Measurements from ENCODE around the gene AP4E1.

Gene AP4E1

DNA sequence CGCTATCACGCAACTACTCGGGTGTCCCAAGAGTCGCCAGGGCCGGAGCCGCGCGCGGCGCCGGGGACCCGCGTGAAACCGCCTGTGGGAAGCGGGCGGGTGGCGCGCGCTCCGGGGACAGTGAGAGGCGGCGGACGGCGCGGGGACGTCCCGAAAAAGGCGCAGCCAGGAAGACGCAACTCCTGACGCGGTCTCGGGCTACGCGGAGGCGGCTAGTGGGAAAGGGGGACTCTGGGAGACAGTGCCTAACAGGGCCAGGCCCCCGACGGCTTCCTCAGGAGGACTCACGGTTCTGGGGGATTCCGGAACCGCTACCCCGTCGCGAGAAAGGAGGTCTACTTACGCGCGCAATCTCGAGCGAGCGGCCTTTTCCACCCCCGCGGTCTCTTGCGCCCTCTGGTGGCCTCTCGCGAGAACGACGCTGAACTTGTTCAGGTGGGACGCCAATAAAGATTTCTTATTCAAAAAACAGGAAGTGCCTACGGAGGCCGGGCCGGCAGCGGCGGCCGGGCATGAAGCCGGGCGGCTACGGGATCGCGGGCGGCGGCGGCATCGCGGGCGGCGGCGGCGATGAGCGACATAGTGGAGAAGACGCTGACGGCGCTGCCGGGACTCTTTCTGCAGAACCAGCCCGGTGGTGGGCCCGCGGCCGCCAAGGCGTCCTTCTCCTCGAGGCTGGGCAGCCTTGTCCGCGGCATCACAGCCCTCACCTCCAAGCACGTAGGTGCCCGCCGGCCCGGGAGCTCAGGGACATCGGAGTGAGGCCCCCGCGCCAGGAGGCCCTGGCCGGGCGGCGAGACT is at the start of gene AP4E1:
AP4E1 (plus strand) TSS at position 475 of the 801 bp plus-strand sequence; CDS start at position 571, 96 bp downstream.
- peak within 1 kb of the TSS; percentile 93 for H3K4me3 ChIP-seq (ENCODE audit: low read depth, low read length)
- TF ChIP-seq, protein P1, sequence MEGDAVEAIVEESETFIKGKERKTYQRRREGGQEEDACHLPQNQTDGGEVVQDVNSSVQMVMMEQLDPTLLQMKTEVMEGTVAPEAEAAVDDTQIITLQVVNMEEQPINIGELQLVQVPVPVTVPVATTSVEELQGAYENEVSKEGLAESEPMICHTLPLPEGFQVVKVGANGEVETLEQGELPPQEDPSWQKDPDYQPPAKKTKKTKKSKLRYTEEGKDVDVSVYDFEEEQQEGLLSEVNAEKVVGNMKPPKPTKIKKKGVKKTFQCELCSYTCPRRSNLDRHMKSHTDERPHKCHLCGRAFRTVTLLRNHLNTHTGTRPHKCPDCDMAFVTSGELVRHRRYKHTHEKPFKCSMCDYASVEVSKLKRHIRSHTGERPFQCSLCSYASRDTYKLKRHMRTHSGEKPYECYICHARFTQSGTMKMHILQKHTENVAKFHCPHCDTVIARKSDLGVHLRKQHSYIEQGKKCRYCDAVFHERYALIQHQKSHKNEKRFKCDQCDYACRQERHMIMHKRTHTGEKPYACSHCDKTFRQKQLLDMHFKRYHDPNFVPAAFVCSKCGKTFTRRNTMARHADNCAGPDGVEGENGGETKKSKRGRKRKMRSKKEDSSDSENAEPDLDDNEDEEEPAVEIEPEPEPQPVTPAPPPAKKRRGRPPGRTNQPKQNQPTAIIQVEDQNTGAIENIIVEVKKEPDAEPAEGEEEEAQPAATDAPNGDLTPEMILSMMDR (IDR thresholded peaks at IDR 0.05; ENCODE audit: low read depth, low read length) = peak; percentile 66

DNA sequence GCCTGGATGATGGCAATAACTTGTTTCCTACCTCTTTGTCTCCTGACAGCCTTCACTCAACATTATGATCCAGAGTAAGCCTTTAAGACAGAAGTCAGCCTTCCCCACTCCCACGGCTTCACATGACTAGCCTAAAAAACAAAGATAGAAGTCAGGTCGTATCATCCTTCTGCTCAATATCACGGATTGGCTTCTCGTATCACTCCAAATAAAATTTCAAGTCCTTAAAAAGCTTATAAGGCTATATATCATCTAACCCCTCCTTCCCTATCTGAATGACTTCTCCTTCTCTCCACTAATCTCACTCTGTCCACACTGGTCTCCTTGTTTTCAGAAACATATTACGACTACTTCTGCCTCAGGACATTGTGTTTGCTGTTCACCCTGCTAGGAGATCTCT is 47.7 kb upstream of the AP4E1 start:
- H3K4me3 ChIP-seq (ENCODE audit: low read depth, low read length) = no peak overlapping the region
- TF ChIP-seq, protein P1 (IDR thresholded peaks at IDR 0.05; ENCODE audit: low read depth, low read length) = no peak

DNA sequence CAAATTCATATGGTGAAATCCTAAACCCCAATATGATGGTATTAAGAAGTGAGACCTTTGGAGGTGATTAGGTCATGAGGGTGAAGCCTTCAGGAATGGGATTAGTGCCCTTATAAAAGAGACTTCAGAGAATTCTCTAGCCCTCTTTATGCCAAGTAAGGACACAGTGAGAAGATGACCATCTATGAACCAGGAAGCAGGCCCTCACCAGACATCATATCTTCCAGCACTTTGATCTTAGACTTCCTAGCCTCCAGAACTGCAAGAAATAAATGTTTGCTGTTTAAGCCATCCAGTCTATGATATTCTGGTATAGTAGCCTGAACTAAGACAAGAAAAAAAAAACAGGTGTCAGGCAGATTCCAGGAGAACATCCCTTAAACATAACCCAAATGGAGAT is 45.9 kb upstream of the AP4E1 start:
- TF ChIP-seq, protein P1 (IDR thresholded peaks at IDR 0.05; ENCODE audit: low read depth, low read length) = no peak
- H3K4me3 ChIP-seq (ENCODE audit: low read depth, low read length) = no peak overlapping the region

DNA sequence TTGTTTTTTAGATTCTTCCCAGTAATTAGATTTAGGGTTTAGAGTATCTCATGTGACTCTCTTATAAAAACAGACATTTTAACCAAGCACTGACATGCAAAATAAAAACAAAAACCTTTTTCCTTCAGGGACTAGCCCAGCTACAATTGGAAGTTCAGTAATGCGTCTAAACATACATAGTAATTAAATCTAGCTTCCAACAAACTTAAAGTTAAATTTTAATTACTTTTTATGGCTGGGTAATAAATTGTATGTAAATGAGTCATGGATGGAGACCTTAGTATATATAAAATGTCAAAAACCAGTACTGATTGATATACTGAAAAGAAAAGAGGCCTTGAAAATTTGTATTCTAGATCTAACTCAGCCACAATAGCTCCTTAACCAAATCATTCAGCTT is 43.6 kb upstream of the AP4E1 start:
- no peak overlapping the region for H3K4me3 ChIP-seq (ENCODE audit: low read depth, low read length)
- TF ChIP-seq, protein P1 (IDR thresholded peaks at IDR 0.05; ENCODE audit: low read depth, low read length) = no peak

DNA sequence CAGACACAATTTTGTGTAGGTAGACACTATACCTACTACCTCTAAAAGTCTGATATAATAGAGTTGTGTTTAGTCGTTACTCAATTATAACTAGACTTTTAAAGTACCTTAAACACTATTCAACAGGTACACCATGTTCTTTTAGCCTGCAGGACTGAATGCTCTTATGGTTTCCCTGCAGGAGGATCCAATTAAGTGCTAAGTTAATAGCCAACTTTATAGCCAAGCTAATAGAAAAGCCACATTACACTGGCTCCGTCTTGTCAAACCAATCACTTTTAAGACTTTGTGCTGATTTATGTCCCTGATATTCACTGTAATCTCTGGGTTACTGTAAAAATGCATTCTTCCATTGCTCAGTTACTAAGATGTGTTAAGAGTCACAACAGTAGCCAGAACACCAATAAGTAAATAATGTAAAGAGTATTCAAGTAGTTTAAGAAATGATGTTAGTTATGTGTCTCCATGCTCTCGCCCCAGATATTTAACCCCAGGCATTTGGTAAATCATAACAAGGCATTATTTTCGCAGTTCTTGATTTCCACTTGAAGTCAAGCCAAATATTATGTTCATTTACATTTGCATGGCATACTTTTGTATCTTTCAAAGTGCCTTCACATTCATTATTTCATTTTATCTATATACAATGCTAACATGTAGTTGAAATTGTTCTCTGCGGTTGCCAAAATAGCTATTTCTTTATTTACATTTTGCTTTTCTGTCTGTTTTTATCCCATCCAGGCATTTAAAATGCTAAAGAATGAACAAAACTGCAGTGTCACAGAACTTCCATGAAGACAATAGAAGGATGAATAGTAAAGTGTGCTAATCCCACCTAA is 42.7 kb upstream of the AP4E1 start:
- no peak overlapping the region for H3K4me3 ChIP-seq (ENCODE audit: low read depth, low read length)
- TF ChIP-seq, protein P1 (IDR thresholded peaks at IDR 0.05; ENCODE audit: low read depth, low read length) = no peak

DNA sequence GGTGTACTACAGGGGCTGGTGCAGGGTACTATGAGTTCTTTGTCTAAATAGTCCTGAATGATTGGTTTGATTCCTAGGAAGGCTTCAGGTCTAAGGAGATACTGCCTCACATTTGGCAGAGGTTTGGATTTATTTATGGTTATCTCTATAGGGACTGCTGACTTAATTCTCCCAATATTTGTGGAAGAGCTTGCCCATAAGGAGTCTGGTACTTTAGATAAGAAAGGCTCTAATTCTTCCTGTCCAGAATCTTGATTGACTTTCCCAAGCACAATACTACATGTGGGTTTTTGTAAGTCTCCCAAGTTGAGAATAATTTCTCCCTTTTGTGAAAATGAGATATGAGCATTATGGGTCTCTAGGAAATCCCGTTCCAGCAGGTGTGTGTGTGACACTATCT is 36.7 kb upstream of the AP4E1 start:
- no peak overlapping the region for H3K4me3 ChIP-seq (ENCODE audit: low read depth, low read length)
- TF ChIP-seq, protein P1 (IDR thresholded peaks at IDR 0.05; ENCODE audit: low read depth, low read length) = no peak

All from WI38 (cell line).